IPS-20b (cell line): ENCODE data around the gene ATF7.

ENCODE experiments used
- H3K27ac ChIP-seq: one replicate; pipeline ENCODE4 v1.5.1; 2013; ENCODE audit warnings: low read length
- H3K27me3 ChIP-seq: 2 replicates; pipeline ENCODE4 v1.6.1; 2013; ENCODE audit warnings: mild to moderate bottlenecking, low read length, inconsistent platforms; ENCODE audit not compliant: insufficient read depth
- H3K36me3 ChIP-seq: 2 replicates; pipeline ENCODE4 v1.6.1; 2013; ENCODE audit warnings: low read depth, mild to moderate bottlenecking, inconsistent platforms, low read length, moderate library complexity; ENCODE audit not compliant: insufficient read depth
- H3K4me1 ChIP-seq: 2 replicates; pipeline ENCODE4 v1.6.1; 2013; ENCODE audit warnings: mild to moderate bottlenecking, control low read depth, inconsistent platforms, low read length, moderate library complexity; ENCODE audit not compliant: insufficient read depth
- H3K4me3 ChIP-seq: 2 replicates; pipeline ENCODE4 v1.5.1; 2013; ENCODE audit warnings: mild to moderate bottlenecking, low read length, inconsistent platforms
- H3K9ac ChIP-seq: 2 replicates; pipeline ENCODE4 v1.6.1; 2013; ENCODE audit warnings: low read depth, mild to moderate bottlenecking, inconsistent platforms, low read length, moderate library complexity
- H3K9me3 ChIP-seq: 2 replicates; pipeline ENCODE4 v1.6.1; 2013; ENCODE audit warnings: mild to moderate bottlenecking, low read depth, low read length, inconsistent platforms; ENCODE audit not compliant: insufficient read depth

ATF7 gene

DNA sequence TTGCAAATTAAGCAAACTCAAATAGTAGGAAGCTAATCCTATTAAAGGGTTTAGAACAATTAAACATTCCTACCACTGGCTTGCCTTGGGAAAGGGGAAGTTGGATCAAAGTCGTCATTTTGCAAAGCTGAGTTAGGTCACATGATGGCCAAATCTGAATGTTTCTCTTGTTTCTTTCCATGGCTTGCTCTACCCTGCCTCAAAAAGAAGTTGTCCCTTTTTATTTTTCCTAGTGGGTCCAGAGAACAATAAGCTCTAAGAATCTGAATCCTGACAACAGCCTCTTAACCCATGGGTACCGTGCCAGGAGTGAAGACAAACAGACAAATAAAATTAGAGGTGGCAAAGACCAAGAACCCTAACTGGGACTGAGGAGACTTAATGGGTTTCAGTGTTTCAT is 92.7 kb downstream of the ATF7 start:
- H3K4me3 ChIP-seq: no peak overlapping the region
- H3K27ac ChIP-seq: no peak overlapping the region
- H3K4me1 ChIP-seq: no peaks in the 10 kb centered on the region
- H3K9me3 ChIP-seq: no peaks in the 10 kb centered on the region
- no peak overlapping the region for H3K9ac ChIP-seq
- no peaks in the 10 kb centered on the region for H3K27me3 ChIP-seq
- peaks cover 53% of the 10 kb centered on the region for H3K36me3 ChIP-seq

DNA sequence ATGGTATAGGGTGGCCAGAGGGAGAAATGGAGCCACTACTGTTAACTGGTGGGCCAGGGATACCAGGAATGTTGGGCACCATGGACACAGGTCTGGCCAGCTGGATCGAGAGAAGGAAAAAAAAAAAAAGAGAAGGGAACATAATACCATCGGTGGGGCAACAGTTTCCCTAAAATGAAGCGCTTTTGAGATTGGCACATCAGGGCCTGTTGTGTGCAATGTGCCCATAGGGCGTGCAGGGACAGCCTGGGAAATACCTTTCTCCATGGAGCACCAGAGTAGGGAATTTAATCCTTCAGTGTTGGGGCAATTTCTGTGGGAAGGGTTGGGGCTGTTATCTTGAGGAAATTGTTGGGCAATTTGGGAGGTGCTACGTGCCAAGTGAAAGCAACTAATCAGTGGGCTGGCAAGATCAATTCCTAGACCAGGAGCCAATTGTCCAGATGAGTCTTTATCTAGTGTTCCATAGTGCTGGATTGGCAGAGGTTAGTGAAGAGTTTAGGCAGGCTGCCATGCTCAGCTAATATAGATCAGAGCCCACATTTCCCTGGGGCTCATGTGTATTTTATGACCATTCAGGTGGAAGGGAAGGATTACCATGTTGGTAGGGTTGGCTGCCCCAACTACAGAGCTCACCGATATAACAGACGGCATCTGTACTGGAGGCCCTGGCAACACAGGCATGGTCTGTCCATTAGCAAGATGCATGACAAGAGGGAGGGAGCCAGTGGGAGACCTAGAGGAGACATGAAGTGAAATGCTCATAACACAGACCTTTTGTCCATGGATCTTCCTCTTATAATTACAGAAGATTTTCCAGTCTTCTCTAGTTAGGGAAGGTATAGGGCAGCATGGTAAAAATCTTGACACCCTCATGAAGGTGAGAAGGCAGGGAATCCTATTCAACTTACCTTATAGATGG is 93.4 kb downstream of the ATF7 start:
- no peaks in the 10 kb centered on the region for H3K9me3 ChIP-seq
- no peak overlapping the region for H3K4me3 ChIP-seq
- H3K9ac ChIP-seq: no peak overlapping the region
- peaks cover 53% of the 10 kb centered on the region for H3K36me3 ChIP-seq
- H3K27ac ChIP-seq: no peak overlapping the region
- H3K4me1 ChIP-seq: no peaks in the 10 kb centered on the region
- no peaks in the 10 kb centered on the region for H3K27me3 ChIP-seq

DNA sequence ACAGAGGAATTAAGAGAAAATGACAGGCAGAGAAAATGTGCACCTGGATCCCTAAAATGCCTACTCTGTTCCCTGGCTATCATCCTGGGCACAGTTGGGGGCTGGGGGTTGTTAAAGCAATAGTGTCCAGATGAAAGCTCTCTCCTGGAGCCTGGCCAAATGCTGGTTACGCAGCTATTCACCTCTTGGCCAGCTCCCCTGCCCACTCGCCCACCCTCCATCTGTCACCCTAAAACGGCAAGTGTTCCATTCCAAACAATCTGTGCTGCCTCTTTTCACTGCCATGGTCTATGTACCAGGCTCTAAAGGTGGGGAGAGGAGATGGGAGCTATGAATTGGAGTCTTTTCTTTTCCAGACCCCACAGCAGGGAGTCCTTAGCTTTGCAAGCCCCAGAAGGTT is 94.2 kb downstream of the ATF7 start:
- H3K27ac ChIP-seq: no peak overlapping the region
- no peaks in the 10 kb centered on the region for H3K4me1 ChIP-seq
- H3K27me3 ChIP-seq: no peaks in the 10 kb centered on the region
- no peaks in the 10 kb centered on the region for H3K9me3 ChIP-seq
- no peak overlapping the region for H3K9ac ChIP-seq
- H3K36me3 ChIP-seq: peaks cover 50% of the 10 kb centered on the region
- no peak overlapping the region for H3K4me3 ChIP-seq

DNA sequence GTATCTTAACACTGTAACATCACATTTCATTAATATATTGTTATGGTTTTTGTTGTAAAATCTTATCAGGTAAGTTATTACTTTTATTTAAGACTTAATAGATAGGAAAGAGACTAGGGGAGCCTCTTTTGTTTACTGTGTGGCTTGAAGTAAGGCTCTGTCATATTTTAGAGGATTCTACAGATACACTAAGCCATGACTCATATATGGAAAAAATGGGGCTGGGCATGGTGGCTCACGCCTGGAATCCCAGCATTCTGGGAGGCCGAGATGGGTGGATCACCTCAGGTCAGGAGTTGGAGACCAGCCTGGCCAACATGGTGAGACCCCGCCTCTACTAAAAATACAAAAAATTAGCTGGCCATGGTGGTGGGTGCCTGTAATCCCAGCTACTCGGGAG is 95.3 kb downstream of the ATF7 start:
- no peak overlapping the region for H3K9ac ChIP-seq
- H3K36me3 ChIP-seq: peaks cover 44% of the 10 kb centered on the region
- no peak overlapping the region for H3K27ac ChIP-seq
- no peaks in the 10 kb centered on the region for H3K9me3 ChIP-seq
- H3K4me1 ChIP-seq: no peaks in the 10 kb centered on the region
- no peaks in the 10 kb centered on the region for H3K27me3 ChIP-seq
- H3K4me3 ChIP-seq: no peak overlapping the region

DNA sequence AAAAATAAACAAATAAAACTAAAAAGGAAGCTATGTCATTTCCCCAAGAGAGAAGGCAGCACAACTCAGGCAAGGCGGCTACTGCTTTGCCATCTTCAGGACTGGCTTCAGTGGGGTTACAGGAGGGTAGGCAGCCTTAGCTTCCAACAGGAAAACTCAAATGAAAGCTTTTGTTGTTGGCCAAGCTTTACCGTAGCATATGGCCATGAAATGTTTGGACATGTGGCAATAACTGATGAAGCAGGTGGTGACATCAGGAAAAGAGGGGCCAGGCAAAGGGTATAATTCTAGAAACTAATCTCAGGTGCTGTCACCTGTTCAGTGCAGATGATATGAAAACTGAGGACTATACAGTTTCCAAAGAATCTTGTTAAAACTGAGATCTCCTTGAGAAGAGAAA is 96.1 kb downstream of the ATF7 start:
- Histone ChIP-seq H3K36me3 (peaks cover 37% of the 10 kb centered on the region), H3K9ac (no peak overlapping the region), H3K27ac (no peak overlapping the region), H3K9me3 (no peaks in the 10 kb centered on the region), H3K4me3 (no peak overlapping the region), H3K4me1 (no peaks in the 10 kb centered on the region), H3K27me3 (no peaks in the 10 kb centered on the region)

DNA sequence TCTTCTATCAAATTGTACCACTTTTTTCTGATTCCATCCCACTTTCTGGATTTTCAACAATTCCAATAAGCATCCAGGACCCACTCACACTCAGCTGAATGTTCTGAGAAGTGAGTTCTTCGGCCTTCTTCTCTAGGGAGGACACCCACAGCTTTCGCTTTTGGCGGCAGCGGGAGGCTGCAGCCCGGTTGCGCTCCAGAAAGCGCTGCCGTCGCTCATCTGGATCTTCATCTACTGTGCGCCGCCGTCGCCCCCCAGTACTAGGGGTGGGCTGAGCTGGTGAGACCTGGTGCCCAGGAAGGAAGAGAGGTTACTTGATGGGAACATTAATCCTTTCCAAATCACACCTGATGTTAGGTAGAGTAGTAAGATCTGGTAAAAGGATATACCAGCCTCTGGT is 101.7 kb downstream of the ATF7 start:
- H3K4me1 ChIP-seq: no peaks in the 10 kb centered on the region
- H3K27ac ChIP-seq: no peak overlapping the region
- no peaks in the 10 kb centered on the region for H3K9me3 ChIP-seq
- no peak overlapping the region for H3K4me3 ChIP-seq
- H3K36me3 ChIP-seq: peaks cover 36% of the 10 kb centered on the region
- H3K27me3 ChIP-seq: no peaks in the 10 kb centered on the region
- no peak overlapping the region for H3K9ac ChIP-seq

DNA sequence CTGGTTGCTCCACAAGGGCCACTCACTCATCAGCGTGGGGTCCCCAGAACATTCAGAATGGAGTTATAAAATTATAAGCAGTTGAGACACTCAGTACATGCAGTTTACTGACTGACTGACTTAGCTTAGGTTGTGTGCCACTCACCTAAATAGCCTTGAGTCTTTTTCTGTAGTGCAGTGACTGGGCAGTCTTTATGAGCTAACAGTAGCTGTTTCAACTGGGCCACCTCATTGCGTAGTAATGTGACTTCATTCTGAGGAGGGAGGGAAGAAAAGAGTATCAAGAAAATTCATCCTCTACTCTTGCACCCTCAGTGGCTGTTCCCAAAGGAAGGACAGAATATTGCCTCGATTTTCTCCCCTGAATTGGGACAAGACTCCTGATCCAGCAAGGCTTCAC is 103.1 kb downstream of the ATF7 start:
- H3K9me3 ChIP-seq: no peaks in the 10 kb centered on the region
- no peaks in the 10 kb centered on the region for H3K27me3 ChIP-seq
- no peak overlapping the region for H3K27ac ChIP-seq
- no peak overlapping the region for H3K9ac ChIP-seq
- H3K4me3 ChIP-seq: no peak overlapping the region
- H3K4me1 ChIP-seq: no peaks in the 10 kb centered on the region
- H3K36me3 ChIP-seq: peaks cover 45% of the 10 kb centered on the region

DNA sequence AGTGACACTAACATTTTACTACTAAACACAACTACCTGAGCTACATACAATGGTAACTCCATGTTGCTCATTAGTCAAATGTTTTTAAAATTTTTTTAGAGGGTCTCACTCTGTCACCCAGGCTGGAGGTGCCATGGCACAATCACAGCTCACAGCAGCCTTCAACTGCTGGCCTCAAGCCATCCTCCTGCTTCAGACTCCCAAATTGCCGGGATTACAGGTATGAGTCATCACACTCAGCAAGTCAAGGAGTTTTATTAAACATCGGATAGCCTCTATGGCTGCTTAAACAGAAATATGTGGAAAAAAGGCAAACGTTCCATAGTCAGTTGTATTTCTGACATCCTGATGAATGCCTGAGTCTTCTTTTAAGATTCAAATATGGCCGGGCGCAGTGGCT is 107.8 kb downstream of the ATF7 start:
- Histone ChIP-seq H3K27ac (no peak overlapping the region), H3K4me3 (no peak overlapping the region), H3K36me3 (peaks cover 61% of the 10 kb centered on the region; the same call in 1 of the 2 replicates), H3K9me3 (no peaks in the 10 kb centered on the region), H3K27me3 (no peaks in the 10 kb centered on the region), H3K4me1 (no peaks in the 10 kb centered on the region), H3K9ac (no peak overlapping the region)

DNA sequence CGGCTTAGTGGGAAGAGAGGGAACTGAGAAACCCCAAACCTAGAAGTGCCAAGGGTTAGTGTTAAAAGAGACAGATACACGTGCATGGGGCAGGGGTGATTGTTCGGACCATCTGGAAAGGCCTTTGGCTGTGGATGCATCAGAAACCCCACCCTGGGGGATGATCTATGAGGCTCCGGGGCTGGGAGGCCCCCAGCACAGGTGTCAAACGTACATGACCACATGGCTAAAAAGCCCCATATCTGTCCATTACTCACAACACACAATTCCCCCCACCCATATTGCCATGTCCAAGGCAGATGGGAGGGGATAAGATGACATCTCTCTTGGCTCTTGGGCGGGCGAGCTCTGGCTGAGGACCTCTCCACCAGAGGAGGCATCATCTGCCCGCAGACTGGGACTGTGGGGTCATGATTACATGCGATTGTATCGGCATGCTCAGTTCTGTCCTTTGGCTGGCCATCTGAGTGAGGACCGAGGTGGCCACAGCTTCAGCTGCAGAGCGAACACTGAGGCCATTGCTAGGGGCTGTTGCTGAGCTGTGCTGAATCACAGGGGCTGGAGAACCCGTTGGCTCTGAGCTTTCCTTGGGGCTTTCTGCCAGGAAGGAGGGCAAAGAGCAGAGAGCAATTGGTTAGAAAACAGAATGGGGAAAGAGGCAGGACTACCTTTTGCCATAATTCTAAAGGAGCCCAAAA is 109.3 kb downstream of the ATF7 start:
- no peaks in the 10 kb centered on the region for H3K4me1 ChIP-seq
- no peak overlapping the region; the same call in 1 of the 2 replicates for H3K9ac ChIP-seq
- no peak overlapping the region for H3K4me3 ChIP-seq
- H3K27me3 ChIP-seq: no peaks in the 10 kb centered on the region
- H3K9me3 ChIP-seq: no peaks in the 10 kb centered on the region
- peaks cover 59% of the 10 kb centered on the region; the same call in 1 of the 2 replicates for H3K36me3 ChIP-seq
- no peak overlapping the region for H3K27ac ChIP-seq

DNA sequence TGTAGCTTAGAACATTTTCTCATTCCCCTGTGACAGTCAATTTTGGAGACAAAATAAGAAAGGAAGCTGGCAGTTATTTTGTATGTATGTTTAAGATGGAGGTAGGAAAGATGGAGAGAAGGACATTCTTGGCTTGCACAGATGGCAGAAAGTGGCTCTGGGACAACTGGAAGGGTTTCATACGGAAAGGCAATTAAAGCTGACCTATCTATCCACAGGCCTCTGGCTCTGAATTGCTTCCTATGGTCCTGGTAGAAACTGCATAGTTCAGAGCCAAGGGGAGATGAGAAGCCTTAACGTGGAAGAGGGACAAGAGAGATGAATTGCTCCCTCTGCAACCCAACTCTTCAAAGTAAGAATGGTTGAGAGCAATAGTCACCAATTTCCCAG is 110.9 kb downstream of the ATF7 start:
- H3K36me3 ChIP-seq: peaks cover 47% of the 10 kb centered on the region; the same call in 1 of the 2 replicates
- H3K27ac ChIP-seq: no peak overlapping the region
- H3K4me1 ChIP-seq: no peaks in the 10 kb centered on the region
- H3K9ac ChIP-seq: no peak overlapping the region
- no peaks in the 10 kb centered on the region for H3K27me3 ChIP-seq
- no peaks in the 10 kb centered on the region for H3K9me3 ChIP-seq
- H3K4me3 ChIP-seq: no peak overlapping the region

DNA sequence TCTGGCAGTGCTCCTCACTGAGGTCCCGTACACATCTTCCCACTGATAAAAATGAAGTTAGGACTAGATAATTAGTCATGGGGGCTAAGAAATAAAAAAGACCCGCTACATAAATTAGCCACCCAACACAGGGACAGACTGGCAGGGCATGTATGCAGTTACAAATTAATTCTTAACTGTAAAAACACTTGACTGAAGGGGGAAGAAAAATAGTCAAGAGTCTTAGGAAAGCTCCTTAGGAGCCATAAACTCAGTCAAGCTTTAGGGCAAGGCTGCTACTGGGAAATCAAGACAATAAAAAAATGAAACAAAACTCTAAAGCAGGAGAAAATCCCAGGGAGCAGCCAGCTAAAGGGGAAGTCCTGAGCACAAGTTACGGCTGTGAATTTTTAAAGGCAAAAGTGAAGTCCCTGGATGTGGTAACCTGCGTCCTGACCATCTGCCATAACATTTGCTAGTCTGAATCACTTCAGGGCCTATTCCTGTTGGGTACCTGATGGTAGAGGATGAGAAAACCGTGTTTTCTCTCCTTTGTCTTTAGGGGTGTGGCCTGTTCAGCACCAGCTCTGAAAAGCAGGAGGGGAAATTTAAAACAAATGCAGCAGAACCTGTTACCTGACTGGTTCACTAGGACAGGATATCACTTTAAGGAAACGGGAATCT is 111.4 kb downstream of the ATF7 start:
- Histone ChIP-seq H3K9me3 (no peaks in the 10 kb centered on the region), H3K9ac (no peak overlapping the region), H3K4me3 (no peak overlapping the region), H3K36me3 (peaks cover 47% of the 10 kb centered on the region; the same call in 1 of the 2 replicates), H3K27me3 (no peaks in the 10 kb centered on the region), H3K4me1 (no peaks in the 10 kb centered on the region), H3K27ac (no peak overlapping the region)
